Kidney (tissue), 14 donors: ENCODE data around the gene TRPM7. TPM values are rescaled to one million over a fixed set of nuclear protein-coding genes. Genes with fewer than 3 reads are reported as not detected.
"Not testable (repeated sequence)": the region's sequence is repeated elsewhere in the genome, so short reads cannot be mapped to it uniquely, and the experiment has no call there.

Experiments
- DNase-seq, 5 donors: peaks; one replicate each; pipeline ENCODE4 v3.0.0-alpha.2; 2013 to 2020
- FAIRE-seq: peaks from 2 replicates; lab custom pipeline; 2012; peaks lifted over from hg19 to GRCh38; lab: Jason Lieb, UNC
- H3K27ac ChIP-seq, 2 donors: one replicate each; pipeline ENCODE4 v1.7.0; 2013; ENCODE audit warnings: low read depth in 2 of 2, low read length in 2 of 2, inconsistent platforms in 1 of 2
- H3K27me3 ChIP-seq: one replicate; pipeline ENCODE4 v1.7.1; 2013; ENCODE audit warnings: low read length, inconsistent platforms; ENCODE audit not compliant: control insufficient read depth, insufficient read depth
- H3K36me3 ChIP-seq, 3 donors: one replicate each; pipeline versions ENCODE4 v1.7.0 to v1.7.1; 2013; ENCODE audit warnings: low read length in 3 of 3, control low read depth in 1 of 3, inconsistent platforms in 1 of 3; ENCODE audit not compliant: insufficient read depth in 3 of 3, control insufficient read depth in 2 of 3
- H3K4me1 ChIP-seq, 3 donors: one replicate each; pipeline versions ENCODE4 v1.7.0 to v1.7.1; 2013; ENCODE audit warnings: low read length in 3 of 3, inconsistent platforms in 1 of 3, low read depth in 1 of 3; ENCODE audit not compliant: control insufficient read depth in 2 of 3, insufficient read depth in 2 of 3
- H3K4me3 ChIP-seq, 3 donors: one replicate each; pipeline versions ENCODE4 v1.7.0 to v1.8.1; 2013; ENCODE audit warnings: low read length in 3 of 3, control low read depth in 1 of 3, inconsistent platforms in 1 of 3
- H3K9ac ChIP-seq, 3 donors: one replicate each; pipeline versions ENCODE4 v1.7.0 to v1.7.1; 2013; ENCODE audit warnings: low read length in 3 of 3, control low read depth in 1 of 3, inconsistent platforms in 1 of 3
- H3K9me3 ChIP-seq, 3 donors: one replicate each; pipeline versions ENCODE4 v1.7.0 to v1.7.1; 2013; ENCODE audit warnings: low read length in 3 of 3, control low read depth in 1 of 3, inconsistent platforms in 1 of 3; ENCODE audit not compliant: control insufficient read depth in 2 of 3, insufficient read depth in 1 of 3
- CTCF ChIP-seq: IDR thresholded peaks from 3 replicates; pipeline ENCODE4 v1.5.1; 2012; ENCODE audit warnings: mild to moderate bottlenecking, moderate library complexity, borderline replicate concordance; ENCODE audit not compliant: insufficient read depth; ENCODE audit errors: extremely low read depth
- intact Hi-C: fragments of 100-400 bp; cut with DNase I; formaldehyde crosslinking; loops from one replicate; pipeline ENCODE4 v1.11.1; 2022
- polyA plus RNA-seq: library from polyadenylated mRNA; stranded (reverse); fragments of 350-450 nt; fragmentation: Illumina TruSeq; extraction: RNeasy Lipid Tissue Mini Kit (QIAGEN cat#74804); gene quantifications from one replicate; pipeline ENCODE4 v1.2.3, GENCODE V29; 2014; ENCODE audit warnings: low read depth, low replicate concordance; ENCODE audit not compliant: insufficient read depth
- total RNA-seq: library from RNA; stranded (reverse); fragmentation: NEBNext Ultra II Directional; extraction: Animal tissue kit (Norgen Biotek cat#: 25700); gene quantifications from one replicate; pipeline ENCODE4 v1.2.1, GENCODE V29; 2021
- donor health status: control.
- donor health status: control.
- donor health status: control.
- donor health status: control.
- donor health status: control.
- donor health status: DM: yes; HTN: yes; CAD: no.
- donor health status: Normal renal cell carcinoma (clear cell type).

The TRPM7 gene
- total and polyA plus RNA-seq, 2 donors from 2014 or later: 17.0 to 38.3 TPM

- intact Hi-C loops: no loop called here
- no peaks in the 10 kb centered on the region for H3K9me3 ChIP-seq
- DNase-seq (no peak), FAIRE-seq (no peak)
- no peaks in the 10 kb centered on the region for H3K27me3 ChIP-seq
- H3K36me3 ChIP-seq: peaks cover 8 to 42% (median 19%) of the 10 kb centered on the region in 3 donors
- no peak overlapping the region for H3K9ac ChIP-seq
- no peak overlapping the region for H3K27ac ChIP-seq
- no peak overlapping the region for H3K4me3 ChIP-seq
- no peaks in the 10 kb centered on the region for H3K4me1 ChIP-seq
- TF ChIP-seq CTCF: no peak
Measured at GRCh38 chr15:50593761-50594160, 92.8 kb downstream of the TRPM7 start.

DNA sequence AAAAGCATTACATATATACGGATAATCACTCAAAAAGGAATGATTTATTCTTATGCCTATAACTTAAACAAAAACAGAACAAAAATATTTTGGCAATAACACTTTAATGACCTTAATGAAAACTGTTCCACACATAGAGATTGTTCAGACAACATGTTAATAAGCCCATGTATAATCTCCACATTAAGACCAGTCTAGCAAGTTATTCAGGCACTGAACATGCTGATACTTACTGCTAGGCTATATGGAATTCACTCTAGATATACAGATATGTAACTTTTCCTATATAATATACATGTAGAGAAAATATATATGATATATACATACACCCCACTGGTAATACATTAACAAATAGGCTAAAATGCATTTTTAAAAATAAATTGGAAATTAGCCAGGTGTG, 96.3 kb downstream of the TRPM7 start:
- Histone ChIP-seq H3K27ac (no peak overlapping the region), H3K4me1 (no peaks in the 10 kb centered on the region), H3K36me3 (peaks cover 4 to 51% (median 18%) of the 10 kb centered on the region in 3 donors), H3K4me3 (no peak overlapping the region), H3K9ac (no peak overlapping the region), H3K27me3 (no peaks in the 10 kb centered on the region), H3K9me3 (no peaks in the 10 kb centered on the region)
- intact Hi-C loops: no loop called here
- DNase-seq (no peak), FAIRE-seq (no peak)
- TF ChIP-seq CTCF: no peak

DNA sequence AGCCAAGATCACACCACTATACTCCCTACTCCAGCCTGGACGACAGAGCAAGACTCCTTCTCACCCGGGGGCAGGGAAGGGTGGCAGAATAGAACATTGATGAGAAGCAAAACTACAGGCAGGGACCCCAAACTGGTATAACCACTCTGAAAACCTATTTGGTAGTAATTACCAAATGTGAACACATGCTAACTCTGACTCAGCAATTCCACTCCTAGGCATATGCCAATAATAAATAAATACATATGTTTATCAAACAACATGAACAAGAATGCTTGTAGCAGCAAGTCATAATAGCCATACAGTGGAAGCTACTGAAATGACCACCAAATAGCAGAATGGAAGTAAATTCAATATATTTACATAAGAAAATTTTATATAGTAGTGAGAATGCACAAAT, 109.1 kb downstream of the TRPM7 start:
- H3K9ac ChIP-seq: no peak overlapping the region
- no peaks in the 10 kb centered on the region for H3K27me3 ChIP-seq
- H3K9me3 ChIP-seq: no peaks in the 10 kb centered on the region
- DNase-seq (no peak), FAIRE-seq (no peak)
- H3K4me1 ChIP-seq: no peaks in the 10 kb centered on the region
- intact Hi-C loops: no loop called here
- no peak for TF ChIP-seq CTCF
- no peak overlapping the region for H3K27ac ChIP-seq
- H3K36me3 ChIP-seq: peaks cover 8 to 46% (median 21%) of the 10 kb centered on the region in 3 donors
- no peak overlapping the region for H3K4me3 ChIP-seq

DNA sequence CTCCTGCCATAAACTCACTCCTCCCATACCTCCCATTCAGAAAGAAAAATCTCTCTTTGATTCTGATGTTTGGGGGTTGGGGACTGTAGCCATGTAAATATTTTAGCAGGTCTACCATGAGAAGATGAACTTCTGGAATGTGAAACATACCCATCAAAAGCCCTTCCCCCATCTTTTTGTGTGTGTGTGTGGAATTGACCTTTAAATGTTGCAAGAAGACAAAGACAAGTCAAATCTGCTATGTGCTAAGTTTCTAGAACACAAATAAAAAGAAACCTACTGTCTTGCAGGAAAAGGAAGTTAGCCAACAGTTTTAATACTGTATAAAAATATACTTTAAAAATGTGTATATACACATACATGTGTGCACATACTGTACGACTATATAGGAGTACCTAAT, 110.4 kb downstream of the TRPM7 start:
- TF ChIP-seq CTCF: no peak
- intact Hi-C loops: no loop called here
- no peaks in the 10 kb centered on the region for H3K4me1 ChIP-seq

GRCh38 chr15:50573842-50574241, 112.8 kb downstream of the TRPM7 start:
- H3K4me3 ChIP-seq, DNase-seq, H3K27ac ChIP-seq, H3K9me3 ChIP-seq, H3K27me3 ChIP-seq, intact Hi-C loops, H3K9ac ChIP-seq, FAIRE-seq, H3K4me1 ChIP-seq: not testable (repeated sequence)
- peaks cover 12 to 49% (median 32%) of the 10 kb centered on the region in 3 donors for H3K36me3 ChIP-seq

More for the DNA sequence above, 110.4 kb downstream of the TRPM7 start:
- Histone ChIP-seq H3K9ac (no peak overlapping the region), H3K27me3 (no peaks in the 10 kb centered on the region), H3K36me3 (peaks cover 7 to 48% (median 21%) of the 10 kb centered on the region in 3 donors), H3K4me3 (no peak overlapping the region), H3K9me3 (no peaks in the 10 kb centered on the region), H3K27ac (no peak overlapping the region)
- FAIRE-seq (no peak), DNase-seq (no peak)
